IMR-90 (cell line): ENCODE measurements around the gene CD248. TPM values are rescaled to one million over a fixed set of nuclear protein-coding genes. Genes with fewer than 3 reads are reported as not detected.

Experiments used
- CEBPB ChIP-seq: IDR thresholded peaks from 2 replicates; pipeline ENCODE4 v1.6.1; 2012; ENCODE audit warnings: low read depth, low read length, improper control_type of control experiment
- NFE2L2 ChIP-seq: fragments of 150-350 bp; IDR thresholded peaks from 2 replicates; pipeline ENCODE4 v1.6.1; 2016; ENCODE audit warnings: low read depth, mild to moderate bottlenecking, low read length
- RFX5 ChIP-seq: IDR thresholded peaks from 2 replicates; pipeline ENCODE4 v1.8.0; 2012; ENCODE audit warnings: low read depth, mild to moderate bottlenecking, low read length, moderate library complexity
- polyA plus RNA-seq, 3 experiments: library from polyadenylated mRNA; depleted of rRNA; stranded (reverse); fragments of >200 nt; gene quantifications; 2 replicates each; pipeline ENCODE4 v1.2.3, GENCODE V29; 2012; ENCODE audit warnings: low replicate concordance in 1 of 3
- total RNA-seq: library from RNA; depleted of rRNA; stranded (reverse); fragments of >200 nt; gene quantifications from 2 replicates; pipeline ENCODE4 v1.2.3, GENCODE V29; 2012
- TF ChIP-seq, protein P1 (sequence below): fragments of 150-350 bp; IDR thresholded peaks from 2 replicates; pipeline ENCODE4 v1.6.1; 2016; ENCODE audit warnings: low read depth, mild to moderate bottlenecking, low read length, moderate library complexity, borderline replicate concordance

The CD248 gene
- total and polyA plus RNA-seq, 2 of the 4 experiments (the other 2 are of a cell fraction): 19.5 to 223 TPM

- TF ChIP-seq CEBPB (no peak), RFX5 (no peak), NFE2L2 (no peak)
- TF ChIP-seq, protein P1, sequence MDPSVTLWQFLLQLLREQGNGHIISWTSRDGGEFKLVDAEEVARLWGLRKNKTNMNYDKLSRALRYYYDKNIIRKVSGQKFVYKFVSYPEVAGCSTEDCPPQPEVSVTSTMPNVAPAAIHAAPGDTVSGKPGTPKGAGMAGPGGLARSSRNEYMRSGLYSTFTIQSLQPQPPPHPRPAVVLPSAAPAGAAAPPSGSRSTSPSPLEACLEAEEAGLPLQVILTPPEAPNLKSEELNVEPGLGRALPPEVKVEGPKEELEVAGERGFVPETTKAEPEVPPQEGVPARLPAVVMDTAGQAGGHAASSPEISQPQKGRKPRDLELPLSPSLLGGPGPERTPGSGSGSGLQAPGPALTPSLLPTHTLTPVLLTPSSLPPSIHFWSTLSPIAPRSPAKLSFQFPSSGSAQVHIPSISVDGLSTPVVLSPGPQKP: no peak
These were observed 23.0 kb upstream of the CD248 start (continued) for GRCh38 chr11:66339686-66340483.
